Activated gamma-delta T cell (primary cell): ENCODE results near the gene PHYHIPL.
"Not testable (repeated sequence)": the region's sequence is repeated elsewhere in the genome, so short reads cannot be mapped to it uniquely, and the experiment has no call there.

ENCODE experiments used
- DNase-seq: peaks from one replicate; lab custom pipeline; 2025; lab: John Stamatoyannopoulos, UW

The PHYHIPL gene

GRCh38 chr10:59190332-59190731 lies 13.9 kb downstream of the PHYHIPL start:
- DNase-seq = no peak

- no peak for DNase-seq
Observed at GRCh38 chr10:59206204-59206720, 29.8 kb downstream of the PHYHIPL start.

- DNase-seq = no peak
Observed at GRCh38 chr10:59212301-59212798, 35.9 kb downstream of the PHYHIPL start.

GRCh38 chr10:59214160-59214559 lies 37.7 kb downstream of the PHYHIPL start:
- no peak for DNase-seq

- DNase-seq = no peak
Observed at GRCh38 chr10:59216178-59216869, 39.9 kb downstream of the PHYHIPL start.

GRCh38 chr10:59222788-59223187 lies 46.3 kb downstream of the PHYHIPL start:
- DNase-seq = no peak

GRCh38 chr10:59223597-59223996 lies 47.2 kb downstream of the PHYHIPL start:
- DNase-seq = not testable (repeated sequence)

GRCh38 chr10:59225211-59225610 lies 48.8 kb downstream of the PHYHIPL start:
- no peak for DNase-seq

- no peak for DNase-seq
Observed at GRCh38 chr10:59227136-59227673, 50.8 kb downstream of the PHYHIPL start.

GRCh38 chr10:59229441-59229840 lies 53.0 kb downstream of the PHYHIPL start:
- DNase-seq = no peak

- no peak for DNase-seq
Observed at GRCh38 chr10:59234194-59234593, 57.8 kb downstream of the PHYHIPL start.

- no peak for DNase-seq
Observed at GRCh38 chr10:59234816-59235429, 58.5 kb downstream of the PHYHIPL start.

GRCh38 chr10:59236064-59236697 lies 59.7 kb downstream of the PHYHIPL start:
- no peak for DNase-seq

- DNase-seq = no peak
Observed at GRCh38 chr10:59237775-59238174, 61.3 kb downstream of the PHYHIPL start.

GRCh38 chr10:59239108-59239507 lies 62.7 kb downstream of the PHYHIPL start:
- not testable (repeated sequence) for DNase-seq

GRCh38 chr10:59240582-59241183 lies 64.2 kb downstream of the PHYHIPL start:
- DNase-seq = no peak

- DNase-seq = no peak
Observed at GRCh38 chr10:59242057-59242456, 65.6 kb downstream of the PHYHIPL start.

- no peak for DNase-seq
Observed at GRCh38 chr10:59242991-59243390, 66.5 kb downstream of the PHYHIPL start.

- DNase-seq = no peak
Observed at GRCh38 chr10:59243611-59244195, 67.3 kb downstream of the PHYHIPL start.

- DNase-seq = no peak
Observed at GRCh38 chr10:59244871-59245270, 68.4 kb downstream of the PHYHIPL start.

- DNase-seq = no peak
Observed at GRCh38 chr10:59245686-59246085, 69.2 kb downstream of the PHYHIPL start.

- no peak for DNase-seq
Observed at GRCh38 chr10:59252491-59252890, 76.0 kb downstream of the PHYHIPL start.
